Psoas muscle (tissue), 8 donors: Measurements from ENCODE around the gene CCDC154. TPM values are rescaled to one million over a fixed set of nuclear protein-coding genes. Genes with fewer than 3 reads are reported as not detected.

Experiments used
- ATAC-seq, 4 donors: fragments of 200-7000 bp; cut with Tn5 transposase; one replicate each; pipeline ENCODE4 v1.9.1; 2020; ENCODE audit warnings: moderate library complexity in 3 of 4, mild to moderate bottlenecking in 2 of 4
- DNase-seq, 2 donors: peaks; one replicate each; pipeline ENCODE4 v3.0.0-alpha.2; 2020
- H3K27ac ChIP-seq: fragments of 200-600 bp; one replicate; pipeline ENCODE4 v1.8.0; 2022
- H3K27me3 ChIP-seq, 3 donors: fragments of 200-600 bp in 1 of 3; one replicate each; pipeline versions ENCODE4 v1.6.1 to v1.8.0; 2013 to 2022; ENCODE audit warnings: low read length in 2 of 3, mild to moderate bottlenecking in 2 of 3, moderate library complexity in 1 of 3; ENCODE audit not compliant: insufficient read depth in 3 of 3
- H3K36me3 ChIP-seq, 2 donors: fragments of 200-600 bp in 1 of 2; one replicate each; pipeline versions ENCODE4 v1.6.1 to v1.8.0; 2013 to 2022; ENCODE audit warnings: low read depth in 1 of 2, mild to moderate bottlenecking in 1 of 2, moderate library complexity in 1 of 2; ENCODE audit not compliant: insufficient read depth in 1 of 2
- H3K4me1 ChIP-seq: fragments of 200-600 bp; one replicate; pipeline ENCODE4 v1.8.0; 2022
- H3K4me3 ChIP-seq: fragments of 200-600 bp; one replicate; pipeline ENCODE4 v1.8.0; 2022; ENCODE audit warnings: mild to moderate bottlenecking
- H3K9me3 ChIP-seq: fragments of 200-600 bp; one replicate; pipeline ENCODE4 v1.8.0; 2022
- CTCF ChIP-seq: fragments of 200-600 bp; IDR thresholded peaks from one replicate; pipeline ENCODE4 v1.8.0; 2022; ENCODE audit warnings: antibody characterized with exemption
- WGBS, 3 donors: extraction: QIAGEN DNeasy Blood & Tissue Kit; methylation state at CpG; one replicate each; pipeline versions ENCODE4 v1.1.6 to v1.1.7; 2013; 5-methylcytosine and 5-hydroxymethylcytosine counted together
- intact Hi-C, 2 donors: fragments of 100-400 bp; cut with DNase I; formaldehyde crosslinking; loops; one replicate each; pipeline versions ENCODE4 v1.11.0 to v1.14.2; 2022
- polyA plus RNA-seq, 3 donors: library from polyadenylated mRNA; stranded (reverse); fragments of 200-250 nt; gene quantifications; one replicate each; pipeline ENCODE4 v1.2.3, GENCODE V29; 2013
- total RNA-seq, 4 donors: library from RNA; stranded (reverse); fragmentation: NEBNext Ultra II Directional in 2 of 4; extraction: Animal tissue kit (Norgen Biotek cat#: 25700) in 2 of 4; gene quantifications; one replicate each; pipeline versions ENCODE4 v1.2.1 to v1.2.4, GENCODE V29; 2021 to 2023
- donor health status: healthy with polysubstance abuse.
- donor health status: DM: no; HTN: no; CAD: no; lungs with moderate emphysema.
- donor health status: Bipolar disorder and iron deficiency.
- donor health status: healthy.
- donor health status: DM: yes; HTN: yes; CAD: no.
- donor health status: DM: no; HTN: no; CAD: no.
- donor health status: DM: no; HTN: no; CAD: no.
- donor health status: DM: yes; HTN: yes; CAD: no.

The CCDC154 gene
- total and polyA plus RNA-seq, 7 donors: 0.21 to 1.5 (median 0.40) TPM; not detected in 1

DNA sequence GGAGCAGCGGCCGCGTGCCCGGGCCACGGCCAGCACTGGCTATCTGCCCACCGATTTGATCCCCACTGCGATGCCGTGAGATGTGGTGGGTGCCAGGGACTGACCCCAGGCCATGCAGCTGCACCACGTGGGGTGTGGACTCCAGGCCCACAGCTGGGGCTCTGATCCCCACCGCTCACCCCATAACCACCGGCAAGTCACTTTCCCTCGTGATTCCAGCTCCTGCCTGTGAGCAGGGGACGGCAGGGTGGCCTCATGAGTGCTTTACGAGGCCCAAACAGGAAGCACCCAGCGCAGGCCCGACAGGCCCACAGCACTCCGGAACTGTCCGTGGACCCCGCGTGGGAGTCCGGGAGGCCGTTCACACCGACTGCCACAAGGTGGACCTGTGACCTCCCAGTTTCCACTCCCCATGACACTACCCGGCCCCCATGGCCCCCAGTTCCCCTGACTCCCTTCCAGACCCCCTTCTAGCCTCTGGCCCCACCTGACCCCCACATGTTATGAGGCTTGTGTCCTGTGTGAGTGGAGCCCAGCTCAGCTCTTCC lies 43.8 kb upstream of the CCDC154 start:
- no peak for TF ChIP-seq CTCF
- Histone ChIP-seq H3K36me3 (no peaks in the 10 kb centered on the region), H3K27ac (no peak overlapping the region), H3K4me3 (no peak overlapping the region), H3K9me3 (no peaks in the 10 kb centered on the region), H3K4me1 (peaks cover 7% of the 10 kb centered on the region), H3K27me3 (no peaks in the 10 kb centered on the region)
- DNase-seq (no peak), ATAC-seq (no peak)
- WGBS, 3 donors: 81 to 87% (median 83%) methylated on average over 16 to 24 of the region's 24 CpGs
- intact Hi-C loops: no loop called here

DNA sequence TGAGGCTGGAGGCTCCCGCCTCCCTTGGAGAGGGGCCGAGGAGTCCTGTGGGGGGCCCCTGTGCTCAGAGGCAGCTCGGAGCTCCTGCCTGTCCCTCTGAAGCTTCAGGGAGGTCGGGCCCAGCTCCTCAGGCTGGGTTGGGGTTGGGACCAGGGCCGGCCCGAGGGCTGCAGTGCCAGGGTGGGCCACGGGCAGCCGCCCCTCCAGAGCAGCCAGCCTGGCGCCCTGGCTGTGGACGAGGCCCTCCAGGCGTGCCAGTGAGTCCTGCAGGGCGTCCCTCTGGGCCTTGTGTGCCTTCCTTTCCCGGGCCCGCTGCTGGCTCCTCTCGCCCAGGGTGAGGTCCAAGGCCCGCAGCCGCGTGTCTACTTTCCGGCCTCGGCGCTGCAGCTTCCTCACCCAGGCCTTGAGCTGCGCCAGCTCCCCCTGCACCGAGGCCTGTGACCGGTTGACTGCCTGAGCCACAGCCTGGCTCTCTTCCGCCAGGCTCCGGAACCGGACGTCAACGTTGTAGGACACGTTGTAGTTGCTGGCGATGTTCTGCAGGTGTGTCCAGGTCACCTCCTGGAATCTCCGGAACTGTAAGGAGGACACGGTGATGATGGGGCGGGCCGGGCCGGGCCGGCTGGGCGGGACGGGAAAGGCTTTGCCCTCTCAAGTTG lies 43.2 kb upstream of the CCDC154 start:
- intact Hi-C loops: no loop called here
- DNase-seq (no peak), ATAC-seq (no peak)
- Histone ChIP-seq H3K4me3 (no peak overlapping the region), H3K27me3 (no peaks in the 10 kb centered on the region), H3K4me1 (peaks cover 4% of the 10 kb centered on the region), H3K9me3 (no peaks in the 10 kb centered on the region), H3K36me3 (no peaks in the 10 kb centered on the region), H3K27ac (no peak overlapping the region)
- no peak for TF ChIP-seq CTCF
- WGBS, 3 donors: 84 to 90% (median 88%) methylated on average over 29 to 39 of the region's 39 CpGs

DNA sequence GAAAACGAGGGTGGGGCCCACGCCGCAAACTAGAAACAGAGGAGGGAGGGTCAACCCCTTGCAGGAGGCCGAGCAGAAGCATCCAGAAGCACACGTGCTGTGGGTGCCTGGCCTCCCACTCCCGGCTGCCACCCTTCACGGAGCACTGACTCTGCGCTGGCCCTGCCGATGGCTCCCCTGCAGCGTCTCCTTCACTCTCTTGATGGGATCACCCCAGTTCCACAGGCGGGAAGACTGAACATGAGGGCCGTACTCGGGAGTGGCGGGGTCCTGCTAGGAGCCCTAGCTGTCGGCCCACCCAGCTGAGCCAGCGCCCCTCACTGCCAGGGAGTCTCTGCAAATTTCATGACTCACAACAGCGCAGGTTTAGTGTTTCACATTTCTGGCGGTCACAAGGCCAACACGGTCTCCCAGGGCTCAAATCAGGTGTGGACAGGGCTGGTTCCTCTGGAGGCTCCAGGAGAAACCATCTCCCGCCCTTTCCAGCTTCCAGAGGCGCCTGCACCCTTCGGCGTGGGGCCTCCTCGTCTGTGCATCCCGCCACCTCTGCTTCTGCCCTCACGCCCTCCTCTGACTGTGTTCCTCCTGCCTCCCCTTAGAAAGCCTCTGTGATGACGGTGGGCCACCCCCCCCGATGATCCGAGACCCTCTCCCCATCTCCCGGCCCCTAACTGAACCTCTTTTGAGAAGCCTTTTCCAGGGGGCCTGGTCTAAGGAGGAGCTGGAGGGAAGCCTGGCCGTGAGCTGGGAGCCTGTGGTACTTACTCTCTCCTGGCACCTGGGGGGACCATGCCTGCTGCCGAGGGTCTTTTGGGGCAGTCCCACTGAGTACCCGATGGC lies 42.4 kb upstream of the CCDC154 start:
- Histone ChIP-seq H3K9me3 (no peaks in the 10 kb centered on the region), H3K27ac (no peak overlapping the region), H3K4me3 (no peak overlapping the region), H3K27me3 (no peaks in the 10 kb centered on the region), H3K36me3 (no peaks in the 10 kb centered on the region), H3K4me1 (no peaks in the 10 kb centered on the region)
- intact Hi-C loops: no loop called here
- no peak for TF ChIP-seq CTCF
- no peak for DNase-seq
- ATAC-seq: no peak
- WGBS, 3 donors: 69 to 75% (median 74%) methylated on average over 32 to 33 of the region's 33 CpGs

- TF ChIP-seq CTCF: no peak
- H3K9me3 ChIP-seq: no peaks in the 10 kb centered on the region
- ATAC-seq (no peak), DNase-seq (no peak)
- H3K36me3 ChIP-seq: no peaks in the 10 kb centered on the region
- WGBS, 3 donors: 86 to 90% (median 89%) methylated on average over 40 of the region's 40 CpGs
- no peaks in the 10 kb centered on the region for H3K27me3 ChIP-seq
- intact Hi-C loops: no loop called here
- H3K4me3 ChIP-seq: no peak overlapping the region
- no peaks in the 10 kb centered on the region for H3K4me1 ChIP-seq
- H3K27ac ChIP-seq: no peak overlapping the region
These were observed 41.6 kb upstream of the CCDC154 start for GRCh38 chr16:1485847-1486496.
